ENCODE data around the gene ZNF407.

The ZNF407 gene

GRCh38 chr18:74870950-74871349 is 273.3 kb downstream of the ZNF407 start:
- no peak for TF ChIP-seq ISL1 (CRISPR knock-in tag; IDR thresholded peaks at IDR 0.05)
- TF ChIP-seq CSRNP3 (CRISPR knock-in tag; IDR thresholded peaks at IDR 0.05), result no peak
- no peak for TF ChIP-seq SNAI2 (CRISPR knock-in tag; IDR thresholded peaks at IDR 0.05)
- TF ChIP-seq GLIS3 (CRISPR knock-in tag; IDR thresholded peaks at IDR 0.05), result no peak
- no peak for TF ChIP-seq POU6F1 (CRISPR knock-in tag; IDR thresholded peaks at IDR 0.05; ENCODE audit: borderline replicate concordance, low read depth)
- no peak for TF ChIP-seq TCF4 (CRISPR knock-in tag; IDR thresholded peaks at IDR 0.05; ENCODE audit: borderline replicate concordance)
- no peak for TF ChIP-seq TOX (CRISPR knock-in tag; IDR thresholded peaks at IDR 0.05; ENCODE audit: borderline replicate concordance)
- no peak for TF ChIP-seq PATZ1 (CRISPR knock-in tag; IDR thresholded peaks at IDR 0.05; ENCODE audit: borderline replicate concordance)
- no peak for TF ChIP-seq ARNTL (CRISPR knock-in tag; IDR thresholded peaks at IDR 0.05; ENCODE audit: borderline replicate concordance, low read depth)
- TF ChIP-seq ZFP30 (CRISPR knock-in tag; IDR thresholded peaks at IDR 0.05), result no peak
- TF ChIP-seq PPARA (CRISPR knock-in tag; IDR thresholded peaks at IDR 0.05; ENCODE audit: borderline replicate concordance), result no peak
- TF ChIP-seq BACH2 (CRISPR knock-in tag; IDR thresholded peaks at IDR 0.05; ENCODE audit: borderline replicate concordance), result no peak
- no peak for TF ChIP-seq ESRRG (CRISPR knock-in tag; IDR thresholded peaks at IDR 0.05)
- TF ChIP-seq TSHZ2 (CRISPR knock-in tag; IDR thresholded peaks at IDR 0.05), result no peak
- no peak for TF ChIP-seq ZNF8 (CRISPR knock-in tag; IDR thresholded peaks at IDR 0.05)
- TF ChIP-seq ZFP3 (CRISPR knock-in tag; IDR thresholded peaks at IDR 0.05), result no peak
- TF ChIP-seq ZNF565 (CRISPR knock-in tag; conservative IDR thresholded peaks at IDR 0.05; ENCODE audit: low read depth), result no peak
- no peak for TF ChIP-seq CSDC2 (CRISPR knock-in tag; IDR thresholded peaks at IDR 0.05)
- no peak for TF ChIP-seq OSR1 (CRISPR knock-in tag; IDR thresholded peaks at IDR 0.05)
- no peak for TF ChIP-seq ZNF70 (CRISPR knock-in tag; IDR thresholded peaks at IDR 0.05)
- ATAC-seq, result no peak

- no peak for ATAC-seq
- TF ChIP-seq ZNF8 (CRISPR knock-in tag; IDR thresholded peaks at IDR 0.05) (no peak), ZNF70 (CRISPR knock-in tag; IDR thresholded peaks at IDR 0.05) (no peak), GLIS3 (CRISPR knock-in tag; IDR thresholded peaks at IDR 0.05) (no peak), ZC3H10 (CRISPR knock-in tag; IDR thresholded peaks at IDR 0.05) (no peak), ZFP30 (CRISPR knock-in tag; IDR thresholded peaks at IDR 0.05) (no peak), ESRRG (CRISPR knock-in tag; IDR thresholded peaks at IDR 0.05) (no peak), TSHZ2 (CRISPR knock-in tag; IDR thresholded peaks at IDR 0.05) (no peak), SNAI2 (CRISPR knock-in tag; IDR thresholded peaks at IDR 0.05) (no peak), CSRNP3 (CRISPR knock-in tag; IDR thresholded peaks at IDR 0.05) (no peak), ZFP3 (CRISPR knock-in tag; IDR thresholded peaks at IDR 0.05) (no peak), OSR1 (CRISPR knock-in tag; IDR thresholded peaks at IDR 0.05) (no peak), POU6F1 (CRISPR knock-in tag; IDR thresholded peaks at IDR 0.05; ENCODE audit: borderline replicate concordance, low read depth) (no peak), ZNF565 (CRISPR knock-in tag; conservative IDR thresholded peaks at IDR 0.05; ENCODE audit: low read depth) (no peak), PATZ1 (CRISPR knock-in tag; IDR thresholded peaks at IDR 0.05; ENCODE audit: borderline replicate concordance) (no peak)
Observed at GRCh38 chr18:74873629-74874028, 276.0 kb downstream of the ZNF407 start.
